GM10248 (cell line): ENCODE data around the gene DSCAM.

Source experiments
- CTCF ChIA-PET: fragments of 300-600 bp; sonication (Branson Sonifier 250); formaldehyde crosslinking; extraction: SDS; loops from one replicate; lab custom pipeline; 2021; ENCODE audit warnings: antibody characterized with exemption; lab: Yijun Ruan, JAX
- POLR2A ChIA-PET: fragments of 350-650 bp; sonication (Branson Sonifier 250); formaldehyde crosslinking; extraction: SDS; loops from one replicate; lab custom pipeline; 2020; ENCODE audit warnings: antibody characterized with exemption; lab: Yijun Ruan, JAX
- DNase-seq: peaks from one replicate; pipeline ENCODE4 v3.0.0; 2012; ENCODE audit errors: extremely low spot score
- CTCF ChIP-seq: IDR thresholded peaks from 2 replicates; pipeline ENCODE4 v1.5.1; 2012; ENCODE audit warnings: mild to moderate bottlenecking, low read depth; ENCODE audit errors: extremely low read depth, missing control alignments, control extremely low read depth

Gene DSCAM

DNA sequence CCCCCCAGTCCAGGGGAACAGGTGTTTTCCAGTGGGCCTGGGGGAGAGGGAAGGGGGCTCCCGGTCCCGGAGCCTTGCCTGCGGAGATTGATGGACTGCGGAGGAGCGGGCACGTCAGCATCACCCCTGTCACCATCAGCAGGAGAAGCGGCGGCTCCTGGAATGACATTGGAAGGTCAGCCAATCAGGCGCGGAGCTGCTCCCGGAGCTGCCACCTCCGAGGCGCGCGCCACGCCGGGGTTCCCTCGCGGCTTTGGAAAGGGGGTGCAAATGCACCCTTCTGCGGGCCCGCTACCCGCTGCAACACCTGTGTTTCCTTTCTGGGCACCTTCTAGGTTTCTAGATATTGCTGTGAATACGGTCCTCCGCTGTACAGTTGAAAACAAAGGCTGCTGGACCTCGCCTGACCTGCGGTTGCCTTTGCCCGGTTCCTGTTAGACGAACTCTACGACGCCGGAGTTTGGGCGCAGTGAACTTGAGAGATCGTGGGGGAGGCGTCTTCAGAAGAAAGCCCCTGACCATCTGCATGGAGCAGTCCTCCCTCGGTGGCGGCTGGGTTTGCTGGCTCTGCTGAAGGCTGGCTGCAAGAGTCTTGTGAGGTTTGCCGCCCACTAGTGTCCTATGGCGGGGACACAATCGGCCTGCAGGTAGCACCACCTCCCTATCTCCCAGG is 5.3 kb downstream of the DSCAM start:
- no peak for TF ChIP-seq CTCF
- ChIA-PET CTCF (no interaction called here), POLR2A (no interaction called here)
- no peak for DNase-seq

DNA sequence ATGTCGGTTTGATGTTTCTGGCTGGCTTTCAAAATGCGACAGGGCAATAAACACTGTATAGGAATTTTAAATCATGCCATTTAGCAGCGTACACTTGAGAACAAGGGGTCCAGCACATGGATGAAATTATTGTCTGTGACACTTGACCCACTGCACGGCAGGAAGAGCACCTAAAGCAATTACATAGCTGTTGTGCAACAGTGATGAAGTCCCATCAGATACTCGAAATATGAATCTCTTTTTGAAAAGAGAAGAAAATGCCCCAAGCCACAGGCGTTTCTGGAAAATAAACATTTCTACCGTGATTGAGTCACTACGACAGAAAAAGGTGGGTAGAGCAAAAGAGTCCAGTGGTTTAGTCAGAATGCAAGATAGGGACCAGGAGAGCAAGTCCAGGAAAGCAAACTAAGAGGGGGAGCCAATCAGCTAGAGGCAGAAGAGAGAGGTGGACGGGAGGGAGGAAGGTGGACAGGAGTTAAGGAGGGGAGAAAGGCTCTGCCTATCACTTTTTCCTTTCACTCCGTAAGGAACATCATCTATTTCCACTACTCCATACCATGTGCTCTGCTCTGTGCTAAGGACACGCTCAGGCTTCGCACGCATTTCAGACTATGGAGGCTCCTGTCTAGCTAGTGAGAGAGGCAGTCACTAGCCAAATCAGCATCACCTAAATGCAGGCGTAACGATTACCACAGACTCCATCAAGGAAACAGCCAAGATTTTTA is 6.4 kb downstream of the DSCAM start:
- POLR2A ChIA-PET: no interaction called here
- DNase-seq: no peak
- TF ChIP-seq CTCF: no peak
- CTCF ChIA-PET: no interaction called here

DNA sequence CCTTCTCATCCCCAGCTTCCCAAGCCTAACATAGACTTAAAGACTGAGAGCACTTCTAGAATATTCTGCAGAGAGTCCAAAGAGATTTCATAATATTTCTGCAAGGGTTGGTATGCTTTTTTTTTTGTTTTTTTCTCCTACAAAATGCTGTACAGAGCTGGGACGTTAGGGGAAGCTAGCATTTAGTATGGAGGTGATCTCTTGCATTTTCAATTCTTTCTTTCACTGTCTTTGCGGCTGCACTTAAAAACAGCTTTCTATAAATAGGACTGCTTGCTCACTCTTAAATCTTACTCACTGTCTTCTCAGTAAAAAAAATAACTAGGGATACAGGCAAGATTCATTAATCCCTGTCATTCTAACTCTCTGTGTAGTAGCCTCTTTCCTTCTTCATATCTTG is 7.4 kb downstream of the DSCAM start:
- CTCF ChIA-PET: no interaction called here
- no peak for DNase-seq
- POLR2A ChIA-PET: no interaction called here
- TF ChIP-seq CTCF: no peak

DNA sequence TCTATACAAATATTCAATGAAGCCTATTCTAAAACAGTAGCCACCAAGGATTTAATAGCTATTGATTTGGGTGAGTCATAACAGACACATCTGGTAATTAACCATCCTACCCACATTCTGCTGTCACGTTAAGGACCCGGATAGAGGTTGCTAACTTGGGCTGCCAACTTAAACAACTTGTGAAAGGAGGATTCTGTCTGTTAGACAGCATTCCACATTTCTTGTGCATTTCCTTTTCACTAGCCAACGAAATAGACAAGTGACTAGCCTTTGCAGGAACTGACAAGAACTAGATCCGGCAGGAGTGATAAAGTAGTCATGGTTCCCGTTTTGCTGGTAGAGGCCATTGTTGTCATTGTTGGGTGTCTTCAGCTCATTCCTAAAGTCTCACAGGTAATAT is 9.5 kb downstream of the DSCAM start:
- no peak for TF ChIP-seq CTCF
- ChIA-PET CTCF (interaction anchor here (0.7 kb wide), 1 partner anchor 25 kb away, joined by 3 read pairs; no protein-coding TSS in a partner anchor), POLR2A (no interaction called here)
- no peak for DNase-seq

DNA sequence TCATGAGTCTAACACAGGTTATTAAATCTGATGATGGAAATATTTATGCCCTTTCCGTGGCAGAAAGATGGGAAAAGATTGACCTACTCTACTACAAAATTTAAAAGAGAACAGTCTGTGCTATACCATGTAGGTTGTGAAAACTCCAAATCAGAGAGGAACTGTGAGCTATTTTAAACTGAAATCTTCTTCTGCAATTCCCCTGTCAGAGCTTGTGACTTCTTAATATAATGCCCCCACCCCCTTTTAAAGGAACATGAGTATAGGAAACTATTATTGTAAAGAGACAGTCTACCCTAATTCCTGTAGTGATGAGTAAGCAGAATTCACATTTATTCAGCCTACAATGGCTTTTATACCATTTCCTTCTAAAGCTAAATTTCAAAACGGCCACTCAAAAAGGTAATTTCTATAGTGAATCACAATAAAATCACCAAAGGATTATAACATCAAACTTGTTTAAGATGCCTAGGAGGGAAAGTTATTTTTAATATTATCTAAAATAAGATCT is 11.7 kb downstream of the DSCAM start:
- no peak for DNase-seq
- ChIA-PET POLR2A (no interaction called here), CTCF (interaction anchor here (1.1 kb wide), 1 partner anchor 11 kb away, joined by 3 read pairs; no protein-coding TSS in a partner anchor)
- TF ChIP-seq CTCF: no peak

- no peak for DNase-seq
- no peak for TF ChIP-seq CTCF
- ChIA-PET POLR2A (no interaction called here), CTCF (no interaction called here)
These were observed 13.8 kb downstream of the DSCAM start for GRCh38 chr21:40833184-40833583.
